GM11168 (cell line): ENCODE measurements around the gene USP25.

ENCODE experiments used
- in situ Hi-C: fragments of 300-500 bp; cut with MboI; formaldehyde crosslinking; loops from one replicate; pipeline ENCODE4 v1.12.0; 2022; ENCODE audit warnings: low sequenced_read_pairs; ENCODE audit not compliant: unreplicated experiment

The USP25 gene

DNA sequence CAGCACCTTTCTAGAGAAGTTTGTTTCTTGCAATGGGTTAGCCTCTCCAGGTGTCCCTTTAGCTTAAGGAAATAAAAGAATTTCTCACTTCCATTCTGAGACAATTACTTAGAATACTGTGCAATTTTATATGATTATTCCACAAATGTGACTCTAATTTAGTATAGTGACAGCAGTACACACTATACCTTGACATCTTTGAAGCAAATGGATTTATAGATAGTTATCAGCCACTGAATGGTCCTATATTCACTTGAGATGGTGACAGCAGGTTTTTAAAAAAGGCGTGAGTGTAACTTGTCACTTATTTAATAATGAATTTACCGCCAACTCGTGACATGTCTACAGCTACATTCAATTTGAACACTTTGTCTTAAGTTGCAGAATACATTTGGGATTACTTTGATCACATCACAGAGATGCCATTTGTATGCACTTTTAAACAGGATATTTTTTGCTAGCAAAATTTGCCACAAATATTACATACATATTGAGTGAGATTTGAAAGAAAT is 71.6 kb downstream of the USP25 start:
- in situ Hi-C loops: no loop called here

DNA sequence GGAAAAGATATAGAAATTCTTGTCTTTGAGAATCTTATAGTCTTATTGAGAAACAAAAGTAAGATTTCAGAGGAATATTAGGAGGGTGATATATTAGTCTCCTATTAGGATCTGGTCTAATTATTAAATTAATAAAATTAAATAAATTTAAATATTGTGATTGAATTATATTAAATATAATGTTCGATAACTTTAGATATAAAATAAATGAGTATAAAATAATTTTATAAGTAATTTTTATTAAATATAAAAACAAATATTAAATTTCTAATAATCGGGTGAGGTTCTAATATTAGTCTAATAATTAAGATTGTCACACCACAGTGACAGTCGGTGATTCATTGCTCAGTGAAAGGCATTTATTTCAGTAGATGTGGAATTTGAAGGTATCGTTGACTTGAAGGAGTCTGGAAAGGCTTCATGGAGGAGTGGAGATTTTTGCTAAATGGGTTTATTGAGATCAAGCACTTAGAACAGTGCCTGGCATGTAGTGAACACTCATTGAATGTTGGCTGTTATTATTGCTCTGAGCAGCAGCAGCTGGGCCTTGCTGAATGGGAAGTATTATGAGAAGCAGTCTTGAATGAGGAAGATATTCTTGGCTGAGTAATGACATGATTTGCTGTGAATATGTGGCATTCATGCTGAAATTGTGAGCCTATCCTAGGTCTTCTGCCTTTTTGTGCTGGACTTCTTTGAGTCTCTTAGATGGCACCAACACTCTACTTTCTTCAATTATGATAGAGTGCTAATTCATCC is 74.6 kb downstream of the USP25 start:
- in situ Hi-C loops: no loop called here

DNA sequence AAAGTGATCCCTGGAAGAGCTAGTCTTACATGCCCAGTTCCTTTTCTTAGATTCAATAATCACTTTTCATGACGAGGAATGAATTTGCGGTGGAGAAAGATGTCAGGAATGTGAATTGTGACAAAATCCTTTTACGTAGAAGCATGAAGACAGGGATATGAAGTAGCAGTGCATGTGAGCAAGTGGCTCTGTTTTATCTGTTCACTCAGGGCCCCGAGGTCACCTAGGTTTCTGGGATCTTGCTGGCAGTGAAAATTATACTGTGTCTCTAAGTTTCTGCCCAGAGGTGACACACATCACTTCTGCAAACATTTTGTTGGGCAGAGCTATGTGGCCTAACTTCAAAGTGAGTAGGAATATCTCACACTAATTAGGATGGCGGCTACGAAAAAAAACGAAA is 79.3 kb downstream of the USP25 start:
- in situ Hi-C loops: no loop called here

GRCh38 chr21:15809818-15810217 is 80.0 kb downstream of the USP25 start:
- in situ Hi-C loops: no loop called here

DNA sequence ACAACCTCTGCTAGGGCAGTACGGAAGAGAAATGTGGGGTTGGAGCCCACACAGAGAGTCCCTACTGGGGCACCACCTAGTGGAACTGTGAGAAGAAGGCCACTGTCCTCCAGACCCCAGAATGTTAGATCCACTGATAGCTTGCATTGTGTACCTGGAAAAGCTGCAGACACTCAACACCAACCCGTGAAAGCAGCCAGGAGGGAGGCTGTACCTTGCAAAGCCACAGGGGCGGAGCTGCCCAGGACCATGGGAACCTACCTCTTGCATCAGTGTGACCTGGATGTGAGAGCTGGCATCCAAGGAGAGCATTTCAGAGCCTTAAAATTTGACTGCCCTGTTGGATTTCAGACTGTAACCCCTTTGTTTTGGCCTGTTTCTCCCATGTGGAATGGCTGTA is 85.5 kb downstream of the USP25 start:
- in situ Hi-C loops: no loop called here

DNA sequence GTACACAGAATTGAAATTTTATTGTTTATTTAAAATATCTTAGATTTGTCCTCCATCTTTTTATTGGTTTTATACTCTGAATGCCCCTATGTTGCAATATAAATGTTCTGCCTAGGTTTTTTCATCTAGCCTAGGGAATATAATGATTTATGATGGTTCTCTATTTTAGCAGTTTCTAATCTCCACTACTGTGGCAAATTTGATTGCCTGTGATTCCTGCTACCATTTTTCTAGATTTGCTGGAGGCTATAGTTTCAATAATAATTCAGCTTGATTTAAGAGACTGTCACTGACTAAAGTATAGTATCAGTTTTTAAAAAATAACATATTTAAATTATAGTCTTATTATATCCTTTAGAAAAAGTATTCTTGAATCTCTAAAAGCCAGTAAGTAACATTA is 90.5 kb downstream of the USP25 start:
- in situ Hi-C loops: loop anchor here (10.0 kb wide), 1 partner anchor 86 kb away; no protein-coding TSS in a partner anchor

DNA sequence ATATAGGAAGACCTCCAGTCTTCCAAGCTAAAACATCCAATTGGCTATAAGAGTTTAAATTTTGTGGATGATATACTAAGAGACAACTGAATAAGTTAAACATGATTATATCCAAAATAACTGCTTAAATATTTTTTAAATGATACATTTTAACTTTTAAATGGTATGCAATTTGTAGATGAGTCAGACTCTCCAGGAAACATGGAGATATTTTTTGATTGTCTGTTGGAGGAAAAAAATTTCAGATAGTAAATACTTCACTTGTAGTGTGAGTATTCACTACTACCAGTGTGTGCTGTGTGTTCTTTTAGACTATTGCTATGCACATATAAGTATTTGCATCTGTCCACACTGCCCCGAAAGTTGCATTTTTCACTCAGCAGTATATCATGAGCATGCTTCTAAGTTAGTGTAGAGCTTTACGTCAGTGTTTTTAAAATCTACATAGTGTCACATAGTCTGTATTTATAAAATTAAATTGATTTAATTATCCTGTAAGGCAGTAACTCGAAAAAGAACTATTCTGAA is 91.1 kb downstream of the USP25 start:
- in situ Hi-C loops: loop anchor here (10.0 kb wide), 1 partner anchor 86 kb away; no protein-coding TSS in a partner anchor

DNA sequence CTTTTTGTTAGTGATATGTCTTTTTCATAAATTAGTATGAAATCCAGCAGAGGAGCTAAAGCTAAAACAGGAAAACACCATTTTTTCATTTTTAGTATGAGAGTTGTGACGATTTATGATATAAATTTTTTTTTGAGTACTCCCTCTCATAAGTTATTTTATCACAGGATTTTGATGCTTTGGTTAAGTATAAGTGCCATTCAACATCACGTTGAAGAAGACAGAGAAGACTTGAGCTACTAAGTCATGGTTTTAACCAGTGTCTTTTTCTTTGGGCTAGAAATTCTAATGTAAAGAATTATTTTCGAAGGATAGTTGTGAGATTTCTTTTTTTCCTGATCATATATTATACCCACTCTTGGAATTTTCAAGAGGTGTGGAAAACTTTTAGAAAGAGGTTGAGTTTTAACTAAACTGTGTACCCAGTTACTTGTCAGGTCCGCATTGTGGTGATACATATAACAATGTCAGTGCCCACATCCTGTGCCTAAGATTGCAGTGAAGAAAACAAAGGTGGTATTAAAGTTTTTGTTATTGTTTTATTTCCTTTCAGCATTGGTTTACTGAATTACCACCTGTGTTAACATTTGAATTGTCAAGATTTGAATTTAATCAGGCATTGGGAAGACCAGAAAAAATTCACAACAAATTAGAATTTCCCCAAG is 93.8 kb downstream of the USP25 start:
- in situ Hi-C loops: loop anchor here (10.0 kb wide), 1 partner anchor 89 kb away; no protein-coding TSS in a partner anchor

GRCh38 chr21:15825700-15826099 is 95.9 kb downstream of the USP25 start:
- in situ Hi-C loops: loop anchor here (10.0 kb wide), 1 partner anchor 91 kb away; no protein-coding TSS in a partner anchor

- in situ Hi-C loops: loop anchor here (10.0 kb wide), 1 partner anchor 91 kb away; no protein-coding TSS in a partner anchor
These were observed 96.5 kb downstream of the USP25 start for GRCh38 chr21:15826147-15826780.

GRCh38 chr21:15826908-15827601 is 97.3 kb downstream of the USP25 start:
- in situ Hi-C loops: loop anchor here (10.0 kb wide), 1 partner anchor 92 kb away; no protein-coding TSS in a partner anchor

GRCh38 chr21:15831497-15831896 is 101.7 kb downstream of the USP25 start:
- in situ Hi-C loops: no loop called here

DNA sequence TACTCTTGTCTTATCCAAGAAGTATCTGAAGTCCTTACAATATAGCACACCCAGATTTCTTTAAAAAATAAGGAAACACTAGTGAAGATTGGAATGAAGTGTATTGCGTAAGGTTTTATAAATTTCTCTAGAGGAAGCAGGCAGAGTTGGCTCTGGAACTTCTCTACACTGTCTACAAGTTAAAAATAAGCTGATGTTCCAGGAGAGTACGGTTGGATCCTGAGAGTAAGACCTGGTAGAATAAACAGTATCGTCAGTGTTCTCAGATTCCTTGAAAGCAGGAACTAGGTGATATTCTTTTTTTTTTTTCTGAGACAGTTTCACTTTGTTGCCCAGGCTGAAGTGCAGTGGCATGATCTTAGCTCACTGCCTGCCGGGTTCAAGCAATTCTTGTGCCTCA is 107.9 kb downstream of the USP25 start:
- in situ Hi-C loops: no loop called here

GRCh38 chr21:15839026-15839425 is 109.2 kb downstream of the USP25 start:
- in situ Hi-C loops: no loop called here

- in situ Hi-C loops: no loop called here
These were observed 109.8 kb downstream of the USP25 start for GRCh38 chr21:15839601-15840000.

DNA sequence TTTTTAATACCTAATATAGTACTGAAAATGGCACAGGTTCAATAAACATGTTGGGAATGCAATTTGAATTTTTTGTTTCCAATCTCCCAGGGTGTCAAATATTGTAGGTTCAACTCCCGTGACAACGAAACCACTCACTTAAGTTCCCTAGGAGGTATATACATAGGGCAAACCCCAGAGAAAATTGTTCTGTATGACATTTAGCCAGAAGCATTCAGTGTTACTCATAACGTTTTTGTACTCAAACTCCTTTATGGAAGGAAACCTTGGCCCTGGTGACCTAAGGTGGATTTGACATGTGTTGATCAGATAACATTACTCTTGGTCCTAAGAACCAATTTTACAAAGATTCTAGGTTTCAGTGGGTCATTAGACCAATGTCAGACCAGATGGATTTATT is 110.6 kb downstream of the USP25 start:
- in situ Hi-C loops: no loop called here

GRCh38 chr21:15841856-15842564 is 112.2 kb downstream of the USP25 start:
- in situ Hi-C loops: no loop called here

GRCh38 chr21:15842565-15842880 is 112.7 kb downstream of the USP25 start:
- in situ Hi-C loops: no loop called here

- in situ Hi-C loops: no loop called here
These were observed 114.0 kb downstream of the USP25 start for GRCh38 chr21:15843766-15844165.
